ENCODE measurements around the gene RNU5D-1.
"Not testable (repeated sequence)": the region's sequence is repeated elsewhere in the genome, so short reads cannot be mapped to it uniquely, and the experiment has no call there.

RNU5D-1 gene

DNA sequence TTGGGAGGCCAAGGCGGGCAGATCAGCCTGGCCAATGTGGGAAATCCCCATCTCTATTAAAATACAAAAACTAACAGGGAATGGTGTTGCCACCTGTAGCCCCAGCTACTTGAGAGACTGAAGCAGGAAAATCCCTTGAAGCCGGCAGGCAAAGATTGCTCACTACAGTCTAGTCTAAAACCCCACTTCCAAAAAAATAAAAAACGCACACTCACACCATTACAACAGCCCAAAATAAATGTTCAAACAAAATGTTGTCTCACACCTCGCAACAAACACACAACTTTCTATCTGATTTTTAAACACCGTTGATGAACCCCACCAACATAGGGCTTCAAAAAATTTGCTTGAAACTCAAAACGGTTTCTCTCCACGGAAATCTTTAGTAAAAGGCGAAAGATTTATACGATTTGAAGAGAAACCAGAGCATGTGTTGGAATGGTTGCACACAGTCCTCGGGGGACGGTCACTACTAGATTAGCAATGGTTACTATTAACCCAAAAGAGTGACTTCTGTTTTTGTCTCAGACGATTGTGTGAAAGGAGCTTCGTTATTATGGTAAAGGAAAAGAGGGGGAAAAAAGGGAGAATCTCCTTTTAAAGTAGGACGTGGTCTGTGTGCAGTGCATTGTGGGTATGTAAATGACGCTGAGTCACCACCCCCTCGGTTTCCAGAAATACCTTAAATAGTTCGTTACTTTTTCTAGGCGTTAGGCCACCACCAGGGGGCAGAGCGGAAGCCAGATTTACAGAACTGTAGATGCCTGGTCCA lies at the start of gene RNU5D-1:
RNU5D-1 (minus strand) TSS at position 430 of the 772 bp plus-strand sequence.
- peak; percentile 92 for DNase-seq

DNA sequence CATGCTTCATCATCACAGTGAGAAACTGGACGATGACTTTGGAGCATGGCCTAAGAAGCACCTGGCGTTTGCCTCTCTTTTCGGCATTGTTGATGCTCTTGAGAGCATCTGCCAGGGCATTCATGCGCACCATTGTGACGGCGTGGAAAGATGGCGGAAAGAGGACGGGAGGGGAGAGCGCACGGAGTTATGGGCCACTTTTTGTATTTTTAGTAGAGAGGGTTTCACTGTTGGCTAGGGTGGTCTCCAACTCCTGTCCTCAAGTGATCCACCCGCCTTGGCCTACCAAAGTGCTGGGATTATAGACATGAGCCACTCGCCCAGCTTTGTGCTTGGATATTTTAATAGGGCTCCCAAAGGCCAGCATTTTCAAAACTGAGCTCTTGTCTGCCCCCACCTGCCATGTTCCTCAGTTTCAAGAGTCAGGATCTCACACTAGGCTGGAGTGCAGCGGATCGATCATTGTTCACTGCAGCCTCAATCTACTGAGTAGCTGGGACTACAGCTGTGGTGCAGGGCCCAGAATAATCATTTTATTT lies 49.7 kb upstream of the RNU5D-1 start:
- no peak for DNase-seq

DNA sequence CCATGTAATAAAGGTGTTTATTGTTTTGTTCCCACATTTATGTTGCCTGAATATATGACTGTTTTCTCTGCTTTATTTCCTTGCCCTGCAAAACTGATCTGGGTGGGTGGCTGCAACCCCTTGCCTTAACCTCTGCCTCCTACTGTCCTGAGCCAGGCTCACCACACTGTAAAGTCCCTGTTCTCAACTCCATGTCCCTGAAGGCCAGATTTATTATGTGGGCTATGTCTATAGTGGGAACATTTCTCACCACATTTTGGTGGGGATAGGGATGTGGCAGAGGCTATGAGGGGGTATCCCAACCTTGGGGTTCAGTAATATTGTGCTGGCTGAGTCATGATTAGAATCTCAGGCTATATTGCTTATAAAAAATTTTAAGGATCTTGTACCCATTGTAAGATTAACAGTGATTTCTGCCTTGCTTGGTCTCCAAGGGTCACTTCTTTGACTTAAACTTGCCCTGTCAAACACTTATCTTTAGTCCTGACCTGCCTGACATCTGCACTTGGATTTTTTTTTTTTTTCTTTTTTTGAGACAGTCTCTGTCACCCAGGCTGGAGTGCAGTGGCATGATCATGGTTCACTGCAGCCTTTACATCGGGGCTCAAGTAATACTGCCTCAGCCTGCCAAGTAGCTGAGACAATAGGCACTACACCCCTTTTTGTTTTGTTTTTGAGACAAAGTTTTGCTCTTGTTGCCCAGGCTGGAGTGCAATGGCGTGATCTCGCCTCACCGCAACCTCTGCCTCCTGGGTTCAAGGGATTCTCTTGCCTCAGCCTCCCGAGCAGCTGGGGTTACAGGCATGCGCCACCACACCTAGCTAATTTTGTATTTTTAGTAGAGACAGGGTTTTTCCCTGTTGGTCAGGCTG lies 48.0 kb upstream of the RNU5D-1 start:
- no peak for DNase-seq

DNA sequence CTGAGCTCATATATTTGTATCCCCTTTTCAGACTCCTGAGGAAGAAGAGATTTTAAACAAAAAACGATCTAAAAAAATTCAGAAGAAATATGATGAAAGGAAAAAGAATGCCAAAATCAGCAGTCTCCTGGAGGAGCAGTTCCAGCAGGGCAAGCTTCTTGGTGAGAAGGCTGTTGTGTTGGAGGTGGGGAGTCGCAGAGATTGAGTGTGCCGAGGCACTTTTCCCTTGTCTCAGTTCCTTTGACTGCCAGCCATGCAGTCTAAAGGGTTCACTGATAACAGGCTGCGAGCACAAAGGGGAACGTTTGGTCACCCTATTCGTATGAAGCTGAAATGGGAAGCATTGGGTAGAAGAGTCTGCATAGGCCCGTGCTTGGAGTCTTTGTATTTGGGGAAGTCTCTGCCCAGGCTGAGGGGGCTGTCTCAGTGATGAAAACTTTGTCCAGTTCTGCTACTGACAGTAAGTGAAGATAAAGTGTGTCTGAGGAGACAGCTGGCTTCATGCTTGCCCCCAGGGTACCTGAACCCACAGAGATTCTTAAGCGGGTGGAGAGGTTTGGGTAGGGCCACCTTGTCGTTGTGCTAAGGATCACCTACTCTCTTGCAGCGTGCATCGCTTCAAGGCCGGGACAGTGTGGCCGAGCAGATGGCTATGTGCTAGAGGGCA lies 47.1 kb upstream of the RNU5D-1 start:
- DNase-seq = no peak

DNA sequence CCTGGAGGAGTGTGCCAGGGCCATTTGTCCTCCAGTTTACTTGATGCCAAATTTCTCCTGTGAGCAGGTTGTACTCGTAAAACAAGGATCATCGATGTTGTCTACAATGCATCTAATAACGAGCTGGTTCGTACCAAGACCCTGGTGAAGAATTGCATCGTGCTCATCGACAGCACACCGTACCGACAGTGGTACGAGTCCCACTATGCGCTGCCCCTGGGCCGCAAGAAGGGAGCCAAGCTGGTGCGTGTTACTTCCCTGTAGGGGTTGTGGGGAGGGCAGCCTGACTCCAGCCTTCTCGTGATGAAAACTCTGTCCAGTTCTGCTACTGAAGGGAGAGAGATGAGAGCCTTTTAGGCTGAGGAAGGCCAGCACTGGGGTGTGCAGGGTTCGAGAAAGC lies 46.6 kb upstream of the RNU5D-1 start:
- no peak for DNase-seq

DNA sequence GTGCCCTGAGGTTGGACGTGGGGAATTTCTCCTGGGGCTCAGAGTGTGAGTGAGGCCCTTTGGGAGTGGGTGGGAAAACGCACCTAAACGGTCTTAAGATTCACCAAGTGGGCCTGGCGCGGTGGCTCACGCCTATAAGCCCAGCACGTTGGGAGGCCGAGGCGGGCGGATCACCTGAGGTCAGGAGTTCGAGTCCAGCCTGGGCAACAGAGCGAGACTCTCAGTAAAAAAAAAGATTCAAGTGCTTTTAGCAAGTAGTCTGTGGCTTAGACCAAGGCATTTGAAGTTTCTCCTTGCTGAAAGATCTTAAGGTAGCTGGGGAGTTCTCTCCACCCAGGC lies 45.7 kb upstream of the RNU5D-1 start:
- DNase-seq = no peak

DNA sequence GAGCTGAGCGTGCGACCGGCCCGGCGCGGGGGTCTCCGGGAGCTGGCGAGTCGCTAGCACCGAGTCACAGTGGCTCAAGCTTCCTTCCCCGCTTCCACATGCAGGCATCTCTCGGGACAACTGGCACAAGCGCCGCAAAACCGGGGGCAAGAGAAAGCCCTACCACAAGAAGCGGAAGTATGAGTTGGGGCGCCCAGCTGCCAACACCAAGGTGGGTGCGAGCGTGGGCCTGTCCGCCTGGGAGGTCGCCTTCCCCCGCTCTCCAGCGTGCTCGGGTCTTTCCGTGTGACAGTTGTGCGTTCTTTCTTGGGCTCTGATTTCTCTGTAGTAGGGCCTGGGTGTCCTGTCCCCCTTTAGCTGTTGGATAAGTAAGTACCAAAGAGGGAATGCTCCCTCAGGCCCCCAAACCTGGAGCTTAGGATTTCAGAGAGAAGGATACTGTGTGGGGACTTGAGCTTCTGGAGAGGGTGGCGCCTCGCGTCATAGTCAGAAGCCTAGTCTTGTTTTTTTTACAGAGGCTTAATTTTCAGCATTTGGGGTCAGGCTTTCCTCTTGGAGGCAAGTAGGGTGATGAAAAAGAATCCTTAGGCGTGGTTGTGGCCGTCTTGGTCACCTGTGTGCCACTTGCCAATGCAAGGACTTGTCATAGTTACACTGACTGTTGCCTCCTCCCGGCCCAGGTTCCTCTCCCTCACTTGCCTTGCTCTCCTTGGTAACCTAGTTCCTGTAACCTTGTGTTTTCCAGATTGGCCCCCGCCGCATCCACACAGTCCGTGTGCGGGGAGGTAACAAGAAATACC lies 45.2 kb upstream of the RNU5D-1 start:
- DNase-seq = no peak

DNA sequence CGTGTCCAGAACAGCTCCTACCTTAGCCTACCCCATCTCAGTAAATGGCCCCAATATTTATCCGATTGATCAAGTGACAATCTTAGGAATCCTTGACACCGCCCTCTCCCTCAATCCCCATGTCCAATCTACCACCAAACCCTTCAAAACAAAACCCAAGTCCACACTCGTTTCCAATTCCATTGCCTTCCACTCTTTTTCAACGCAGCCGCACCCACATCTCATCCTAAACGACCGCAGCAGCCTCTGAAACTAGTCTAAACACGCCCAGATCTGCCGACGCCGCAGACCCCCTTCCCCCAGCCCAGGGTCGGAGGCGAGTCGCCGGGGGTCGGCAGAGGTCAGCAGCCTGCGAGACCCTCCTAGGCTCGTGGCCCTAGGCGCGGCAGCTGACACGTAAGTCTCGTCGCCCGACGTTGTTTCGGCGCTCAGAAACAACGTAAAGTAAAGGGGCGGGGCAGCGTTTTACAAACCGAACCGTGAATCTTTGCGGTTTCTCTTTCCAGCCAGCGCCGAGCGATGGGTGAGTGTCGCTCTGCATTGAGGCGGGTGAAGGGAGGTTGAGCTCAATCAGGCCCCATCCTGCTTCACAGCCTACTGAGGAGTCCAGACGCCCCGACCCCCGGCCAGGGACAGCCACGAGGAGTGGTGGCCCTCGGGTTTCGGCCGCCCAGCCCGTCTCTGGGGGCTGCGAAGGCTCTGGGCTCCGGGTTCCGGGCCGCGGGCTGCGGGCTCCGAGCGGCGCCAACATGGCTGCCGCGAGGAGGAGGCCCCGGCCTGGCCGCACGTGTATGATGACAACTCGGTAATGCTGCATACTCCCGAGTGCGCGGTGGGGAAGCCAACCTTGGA lies 44.3 kb upstream of the RNU5D-1 start, which contains the start of gene RPS8:
RPS8 (plus strand) TSS at position 463 of the 852 bp plus-strand sequence; CDS start at position 520, 57 bp downstream.
- DNase-seq = peak; percentile 95

DNA sequence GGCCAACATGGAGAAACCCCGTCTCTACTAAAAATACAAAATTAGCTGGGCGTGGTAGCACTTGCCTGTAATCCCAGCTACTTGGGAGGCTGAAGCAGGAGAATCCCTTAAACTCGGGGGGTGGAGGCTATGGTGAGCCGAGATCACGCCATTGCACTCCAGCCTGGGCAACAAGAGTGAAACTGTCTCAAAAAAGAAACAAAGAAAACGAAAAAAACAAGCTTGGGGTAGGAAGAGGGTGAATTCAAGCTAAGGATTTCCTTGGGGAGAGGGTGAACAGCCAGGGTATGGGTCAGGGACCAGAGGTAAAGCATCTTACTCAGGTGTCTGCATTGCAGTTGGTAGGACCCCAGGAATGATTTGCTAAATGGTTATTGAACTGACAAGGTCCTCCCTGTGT lies 35.5 kb upstream of the RNU5D-1 start:
- not testable (repeated sequence) for DNase-seq

DNA sequence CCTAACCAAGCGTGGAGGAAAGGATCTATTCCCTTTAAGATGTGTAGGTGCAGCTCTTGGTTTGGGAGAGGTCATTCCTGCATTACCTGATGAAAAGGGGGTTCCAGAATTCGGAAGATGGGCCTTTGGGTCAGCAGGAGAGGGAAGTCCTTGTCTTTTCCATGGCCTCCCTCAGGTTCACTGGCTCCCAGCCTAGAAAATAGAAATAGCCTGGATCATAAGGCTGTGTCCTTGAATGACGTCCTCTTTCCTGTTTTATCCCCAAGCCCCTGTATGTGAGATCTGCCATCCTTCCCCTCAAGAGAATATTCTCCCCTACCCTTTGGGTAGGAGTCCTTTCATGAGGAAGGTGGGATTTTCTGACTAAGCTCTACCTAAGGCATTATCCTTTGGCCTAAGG lies 29.9 kb upstream of the RNU5D-1 start:
- no peak for DNase-seq

DNA sequence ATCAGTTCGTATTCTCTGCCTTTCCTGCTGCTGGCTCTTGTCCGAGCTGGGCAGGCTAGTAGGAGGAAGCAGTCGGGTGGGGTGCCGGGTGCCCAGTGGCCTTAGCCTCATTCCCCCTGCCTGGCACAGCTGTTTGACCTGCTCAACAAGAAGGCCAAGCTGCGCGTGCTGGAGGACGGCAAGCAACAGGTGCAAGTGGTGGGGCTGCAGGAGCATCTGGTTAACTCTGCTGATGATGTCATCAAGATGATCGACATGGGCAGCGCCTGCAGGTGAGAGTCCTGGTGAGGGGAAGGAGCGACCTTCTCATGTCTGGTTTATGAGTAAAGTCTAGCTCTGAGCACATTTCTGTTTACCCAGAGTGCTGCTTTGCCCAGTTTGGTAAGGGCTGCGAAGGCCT lies 28.1 kb upstream of the RNU5D-1 start:
- no peak for DNase-seq

DNA sequence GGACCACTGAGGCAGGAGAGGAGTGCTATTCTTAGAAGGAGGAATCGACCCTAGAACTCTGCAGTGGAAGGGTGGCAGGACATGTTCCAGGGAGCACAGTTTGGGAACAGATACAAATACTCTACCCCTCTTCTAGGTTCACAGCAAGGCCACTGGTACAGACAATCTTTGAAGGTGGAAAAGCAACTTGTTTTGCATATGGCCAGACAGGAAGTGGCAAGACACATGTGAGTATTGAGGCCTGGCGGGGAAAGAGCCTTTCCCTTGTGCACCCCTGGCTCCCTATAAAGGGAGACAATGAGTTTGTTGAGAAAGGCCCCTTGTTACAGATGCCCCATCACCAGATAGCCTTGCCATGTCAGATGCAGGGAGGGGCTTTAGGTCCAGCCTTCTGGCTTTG lies 26.4 kb upstream of the RNU5D-1 start:
- DNase-seq = no peak

DNA sequence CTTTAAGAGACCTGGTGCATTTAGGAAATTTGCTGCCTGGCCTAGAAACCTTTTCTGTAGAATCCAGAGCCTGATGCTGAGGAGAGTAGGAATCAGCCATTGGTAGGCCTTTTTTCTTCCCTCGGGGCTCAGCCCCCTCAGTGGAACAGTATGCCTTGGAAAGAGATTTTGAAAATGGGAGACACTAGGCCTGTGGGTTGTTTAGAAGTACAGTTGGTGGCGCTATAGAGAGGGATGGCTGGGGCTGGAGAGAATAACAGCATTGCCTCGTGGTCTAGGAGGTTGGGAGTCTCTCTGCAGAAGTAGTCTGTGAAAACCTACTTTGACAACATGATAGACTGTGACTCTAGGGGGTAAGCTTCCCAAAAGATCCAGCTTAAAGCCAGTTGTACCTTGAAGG lies 16.9 kb upstream of the RNU5D-1 start:
- no peak for DNase-seq

DNA sequence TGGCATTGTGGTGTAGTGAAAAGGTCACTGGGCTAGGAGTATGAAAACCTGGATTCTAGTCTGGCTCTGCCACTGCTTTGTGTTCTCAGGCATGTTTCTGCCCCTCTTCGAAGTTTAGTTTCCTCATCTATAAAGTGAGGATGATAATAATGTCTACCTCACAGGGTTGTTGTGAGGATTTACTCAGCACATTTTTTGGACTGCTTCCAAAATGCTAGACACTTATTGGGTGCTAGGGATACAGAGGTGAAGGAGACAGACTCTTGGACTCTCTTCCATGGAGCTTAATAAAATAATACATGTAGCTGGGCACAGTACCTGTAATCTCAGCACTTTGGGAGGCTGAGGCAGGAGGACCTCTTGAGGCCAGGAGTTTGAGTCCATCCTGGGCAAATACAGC lies 12.2 kb upstream of the RNU5D-1 start:
- no peak for DNase-seq

DNA sequence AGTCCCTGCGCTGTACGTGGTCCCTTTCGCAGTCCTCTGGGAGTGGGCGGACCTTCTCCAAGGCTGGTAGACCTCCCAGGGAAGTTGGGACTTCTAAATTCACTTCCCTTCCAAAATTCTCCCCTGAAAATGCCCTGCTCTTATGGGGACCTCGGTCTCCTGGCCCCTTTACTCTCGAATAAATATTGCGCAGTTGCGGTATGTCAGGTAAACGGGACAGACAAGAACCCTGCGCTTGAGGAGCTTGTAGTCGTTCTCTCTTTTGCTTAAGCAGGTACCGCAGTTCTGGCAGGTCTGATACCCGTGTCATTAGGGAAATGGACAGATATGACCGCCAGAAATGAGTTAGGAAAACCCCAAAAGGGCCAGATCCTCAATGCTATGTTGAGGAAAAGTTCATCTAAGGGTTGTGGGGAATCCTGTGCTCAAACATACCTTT lies 9.2 kb upstream of the RNU5D-1 start:
- DNase-seq = no peak

DNA sequence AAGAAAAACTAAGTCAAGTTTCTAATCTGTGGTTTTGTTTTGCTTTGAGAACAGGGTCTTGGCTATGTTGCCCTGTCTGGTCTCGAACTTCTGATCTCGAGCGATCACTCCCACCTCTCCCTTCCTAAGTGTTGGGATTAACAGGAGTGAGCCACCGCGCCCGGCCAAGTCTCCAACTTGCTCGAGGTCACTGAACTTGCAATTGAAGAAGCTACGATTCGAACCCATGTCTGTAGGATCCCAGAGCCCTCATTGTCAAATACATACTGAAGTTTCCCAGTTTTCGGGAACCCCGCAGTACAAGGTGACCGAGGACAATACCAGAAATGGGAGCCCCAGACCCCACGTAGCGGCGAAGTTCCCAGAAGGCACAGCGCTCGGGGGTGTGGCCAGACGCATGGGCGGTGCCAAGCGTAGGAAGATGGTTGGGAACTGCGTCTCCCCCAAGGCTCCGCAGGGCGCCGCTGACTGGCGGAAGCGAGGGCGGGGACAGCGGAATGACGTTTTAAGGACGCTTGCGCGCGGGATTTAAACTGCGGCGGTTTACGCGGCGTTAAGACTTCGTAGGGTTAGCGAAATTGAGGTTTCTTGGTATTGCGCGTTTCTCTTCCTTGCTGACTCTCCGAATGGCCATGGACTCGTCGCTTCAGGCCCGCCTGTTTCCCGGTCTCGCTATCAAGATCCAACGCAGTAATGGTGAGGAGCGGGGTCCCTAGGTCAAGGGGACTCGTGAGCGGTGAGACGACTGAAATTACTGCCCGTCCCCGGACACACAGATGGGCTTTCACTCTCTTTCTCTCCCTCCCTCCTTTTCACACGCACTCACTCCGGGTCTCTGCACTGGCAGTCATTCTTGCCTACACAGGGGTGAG lies 8.6 kb upstream of the RNU5D-1 start, which contains the start of gene KIF2C:
KIF2C (plus strand) TSS at position 531 of the 872 bp plus-strand sequence; CDS start at position 627, 96 bp downstream.
- peak; percentile 98 for DNase-seq

DNA sequence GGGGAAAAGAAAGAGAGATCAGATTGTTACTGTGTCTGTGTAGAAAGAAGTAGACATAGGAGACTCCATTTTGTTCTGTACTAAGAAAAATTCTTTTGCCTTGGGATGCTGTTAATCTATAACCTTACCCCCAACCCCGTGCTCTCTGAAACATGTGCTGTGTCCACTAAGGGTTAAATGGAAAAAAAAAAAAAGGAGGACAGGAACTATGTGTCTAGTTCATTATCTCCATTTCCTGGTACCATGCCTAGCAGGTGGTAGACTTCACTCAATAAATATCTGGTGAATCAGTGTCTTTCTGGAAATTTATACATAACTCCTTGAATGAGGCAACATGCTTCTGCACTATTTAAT lies 8.0 kb upstream of the RNU5D-1 start:
- DNase-seq = not testable (repeated sequence)

DNA sequence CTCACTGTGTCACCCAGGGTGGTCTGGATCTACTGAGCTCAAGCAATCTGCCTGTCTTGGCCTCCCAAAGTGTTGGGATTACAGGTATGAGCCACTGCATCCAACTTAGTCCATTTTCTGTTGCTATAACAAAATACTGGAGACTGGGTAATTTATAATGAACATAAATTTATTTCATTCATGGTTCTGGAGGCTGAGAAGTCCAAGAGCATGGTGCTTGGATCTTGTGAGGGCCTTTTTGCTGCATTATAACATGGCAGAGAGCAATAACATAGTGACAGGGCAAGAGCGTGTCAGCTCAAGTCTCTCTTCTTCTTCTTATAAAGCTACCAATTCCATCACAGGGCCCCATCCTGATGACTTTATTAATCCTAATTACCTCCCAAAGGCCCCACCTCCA lies 5.0 kb upstream of the RNU5D-1 start:
- no peak for DNase-seq

DNA sequence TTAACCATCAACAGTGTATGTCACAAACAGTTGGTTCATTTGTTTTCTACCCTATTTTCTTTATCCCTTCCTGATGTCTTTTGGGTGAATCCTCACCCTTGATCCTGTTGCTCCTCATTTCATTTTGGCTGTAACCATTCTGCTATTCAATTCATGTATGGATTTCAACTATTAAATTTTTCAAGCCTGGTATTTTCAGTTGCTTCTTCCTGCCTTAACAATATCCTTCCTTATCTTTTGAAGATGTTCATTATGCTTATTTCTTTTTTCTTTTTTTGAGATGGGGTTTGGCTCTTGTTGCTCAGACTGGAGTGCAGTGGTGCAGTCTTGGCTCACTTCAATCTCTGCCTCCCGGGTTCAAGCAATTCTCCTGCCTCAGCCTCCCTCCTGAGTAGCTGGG lies 2.8 kb upstream of the RNU5D-1 start:
- no peak for DNase-seq

DNA sequence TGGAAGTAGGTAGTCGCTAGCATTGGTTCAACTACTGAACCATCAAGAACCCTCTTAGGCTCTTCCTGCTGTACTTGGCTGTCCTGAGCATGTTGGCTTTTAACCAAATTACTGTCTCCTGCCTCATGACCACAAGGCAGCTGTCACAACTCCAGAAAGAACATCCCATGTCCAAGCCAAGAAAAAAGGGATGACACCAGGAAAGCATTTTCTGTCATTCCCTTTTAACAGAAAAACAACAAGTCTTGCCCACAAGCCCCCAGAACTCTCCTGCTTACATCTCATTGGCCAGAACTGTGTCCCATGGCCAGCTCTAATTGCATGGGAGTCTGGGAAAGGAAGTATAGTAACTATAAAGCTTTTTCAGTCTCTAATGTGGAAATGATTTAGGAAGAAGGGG lies 2.4 kb upstream of the RNU5D-1 start:
- no peak for DNase-seq
